ENCODE data around the gene NSUN7. TPM values are rescaled to one million over a fixed set of nuclear protein-coding genes. Genes with fewer than 3 reads are reported as not detected.

The NSUN7 gene
- polyA plus RNA-seq, 1 donor from 2014 or later, result 0.51 TPM

DNA sequence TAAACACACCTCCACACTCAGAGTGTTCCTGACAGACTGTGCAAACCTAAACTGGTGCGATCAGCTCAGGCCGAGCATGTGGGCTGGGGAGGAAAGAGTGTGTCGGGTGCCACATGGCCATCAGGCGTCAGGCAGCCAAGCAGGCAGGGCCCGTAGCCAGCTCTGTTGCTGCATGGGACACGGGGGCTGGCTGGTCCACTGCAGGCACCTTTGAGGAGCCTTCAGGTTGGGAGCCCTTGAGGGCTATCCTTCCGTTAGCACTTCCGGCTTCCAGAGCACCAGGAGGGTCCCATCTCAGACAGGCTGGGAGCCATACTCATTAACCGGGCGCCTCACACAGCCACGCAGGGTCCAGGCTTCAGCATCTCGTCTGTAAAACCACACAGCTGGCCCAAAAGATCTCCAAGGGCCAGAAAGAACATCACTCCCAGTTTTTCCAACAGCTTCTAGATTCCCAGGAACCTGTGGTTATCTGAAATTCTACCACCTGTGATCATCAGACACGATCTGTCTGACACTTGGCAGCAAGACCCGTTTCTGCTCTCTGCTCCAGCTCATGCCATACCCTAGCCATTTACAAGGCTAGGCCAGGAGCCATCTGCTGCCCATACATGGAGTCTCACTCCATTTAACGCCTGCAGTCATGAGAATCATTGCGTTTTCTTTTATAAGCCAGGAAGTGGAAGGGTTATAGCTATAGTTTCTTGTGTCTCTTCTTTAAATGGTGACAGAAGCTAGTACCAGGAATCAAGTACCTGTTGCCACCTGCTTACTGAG, 87.5 kb downstream of the NSUN7 start:
- no peak overlapping the region for H3K4me2 ChIP-seq (ENCODE audit: low read length)
- no peak overlapping the region for H3K4me3 ChIP-seq (ENCODE audit: low read length)
- H3K79me2 ChIP-seq (replicated peaks; ENCODE audit: insufficient read depth, low read length), result peaks cover 17% of the 10 kb centered on the region
- no peak overlapping the region for H3K9ac ChIP-seq (ENCODE audit: low read length)
- no peaks in the 10 kb centered on the region for H3K36me3 ChIP-seq (ENCODE audit: insufficient read depth, low read length)
- no peak overlapping the region for H2AFZ ChIP-seq (ENCODE audit: low read depth, low read length)
- TF ChIP-seq, protein P1, sequence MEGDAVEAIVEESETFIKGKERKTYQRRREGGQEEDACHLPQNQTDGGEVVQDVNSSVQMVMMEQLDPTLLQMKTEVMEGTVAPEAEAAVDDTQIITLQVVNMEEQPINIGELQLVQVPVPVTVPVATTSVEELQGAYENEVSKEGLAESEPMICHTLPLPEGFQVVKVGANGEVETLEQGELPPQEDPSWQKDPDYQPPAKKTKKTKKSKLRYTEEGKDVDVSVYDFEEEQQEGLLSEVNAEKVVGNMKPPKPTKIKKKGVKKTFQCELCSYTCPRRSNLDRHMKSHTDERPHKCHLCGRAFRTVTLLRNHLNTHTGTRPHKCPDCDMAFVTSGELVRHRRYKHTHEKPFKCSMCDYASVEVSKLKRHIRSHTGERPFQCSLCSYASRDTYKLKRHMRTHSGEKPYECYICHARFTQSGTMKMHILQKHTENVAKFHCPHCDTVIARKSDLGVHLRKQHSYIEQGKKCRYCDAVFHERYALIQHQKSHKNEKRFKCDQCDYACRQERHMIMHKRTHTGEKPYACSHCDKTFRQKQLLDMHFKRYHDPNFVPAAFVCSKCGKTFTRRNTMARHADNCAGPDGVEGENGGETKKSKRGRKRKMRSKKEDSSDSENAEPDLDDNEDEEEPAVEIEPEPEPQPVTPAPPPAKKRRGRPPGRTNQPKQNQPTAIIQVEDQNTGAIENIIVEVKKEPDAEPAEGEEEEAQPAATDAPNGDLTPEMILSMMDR (IDR thresholded peaks at IDR 0.05; ENCODE audit: poor library complexity, severe bottlenecking), result no peak
- TF ChIP-seq EZH2 (IDR thresholded peaks at IDR 0.05; ENCODE audit: borderline replicate concordance, insufficient read depth, low read length, poor library complexity, severe bottlenecking), result no peak
- no peak for TF ChIP-seq EP300 (conservative IDR thresholded peaks at IDR 0.05; ENCODE audit: poor library complexity, severe bottlenecking)
- no peak for TF ChIP-seq POLR2AphosphoS5 (IDR thresholded peaks at IDR 0.05)
- no peak for TF ChIP-seq RAD21 (conservative IDR thresholded peaks at IDR 0.05)
- TF ChIP-seq MXI1 (conservative IDR thresholded peaks at IDR 0.05; ENCODE audit: poor library complexity, severe bottlenecking), result no peak
- TF ChIP-seq, protein P2, sequence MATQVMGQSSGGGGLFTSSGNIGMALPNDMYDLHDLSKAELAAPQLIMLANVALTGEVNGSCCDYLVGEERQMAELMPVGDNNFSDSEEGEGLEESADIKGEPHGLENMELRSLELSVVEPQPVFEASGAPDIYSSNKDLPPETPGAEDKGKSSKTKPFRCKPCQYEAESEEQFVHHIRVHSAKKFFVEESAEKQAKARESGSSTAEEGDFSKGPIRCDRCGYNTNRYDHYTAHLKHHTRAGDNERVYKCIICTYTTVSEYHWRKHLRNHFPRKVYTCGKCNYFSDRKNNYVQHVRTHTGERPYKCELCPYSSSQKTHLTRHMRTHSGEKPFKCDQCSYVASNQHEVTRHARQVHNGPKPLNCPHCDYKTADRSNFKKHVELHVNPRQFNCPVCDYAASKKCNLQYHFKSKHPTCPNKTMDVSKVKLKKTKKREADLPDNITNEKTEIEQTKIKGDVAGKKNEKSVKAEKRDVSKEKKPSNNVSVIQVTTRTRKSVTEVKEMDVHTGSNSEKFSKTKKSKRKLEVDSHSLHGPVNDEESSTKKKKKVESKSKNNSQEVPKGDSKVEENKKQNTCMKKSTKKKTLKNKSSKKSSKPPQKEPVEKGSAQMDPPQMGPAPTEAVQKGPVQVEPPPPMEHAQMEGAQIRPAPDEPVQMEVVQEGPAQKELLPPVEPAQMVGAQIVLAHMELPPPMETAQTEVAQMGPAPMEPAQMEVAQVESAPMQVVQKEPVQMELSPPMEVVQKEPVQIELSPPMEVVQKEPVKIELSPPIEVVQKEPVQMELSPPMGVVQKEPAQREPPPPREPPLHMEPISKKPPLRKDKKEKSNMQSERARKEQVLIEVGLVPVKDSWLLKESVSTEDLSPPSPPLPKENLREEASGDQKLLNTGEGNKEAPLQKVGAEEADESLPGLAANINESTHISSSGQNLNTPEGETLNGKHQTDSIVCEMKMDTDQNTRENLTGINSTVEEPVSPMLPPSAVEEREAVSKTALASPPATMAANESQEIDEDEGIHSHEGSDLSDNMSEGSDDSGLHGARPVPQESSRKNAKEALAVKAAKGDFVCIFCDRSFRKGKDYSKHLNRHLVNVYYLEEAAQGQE (IDR thresholded peaks at IDR 0.05; ENCODE audit: borderline replicate concordance), result no peak
- no peak for TF ChIP-seq TAF1 (IDR thresholded peaks at IDR 0.05; ENCODE audit: low read depth)
- no peak for TF ChIP-seq SMC3 (conservative IDR thresholded peaks at IDR 0.05; ENCODE audit: poor library complexity)
- H3K9me2 ChIP-seq (ENCODE audit: insufficient read depth, low read length), result no peaks in the 10 kb centered on the region
- H3F3A ChIP-seq (ENCODE audit: insufficient read depth, low read length, poor library complexity, severe bottlenecking), result no peaks in the 10 kb centered on the region
- no peaks in the 10 kb centered on the region for H3K27me3 ChIP-seq (ENCODE audit: insufficient read depth, low read depth, low read length)
- H4K20me1 ChIP-seq (ENCODE audit: insufficient read depth), result no peaks in the 10 kb centered on the region
- no peak overlapping the region for H3K27ac ChIP-seq (ENCODE audit: low read length)
- H3K9me3 ChIP-seq (ENCODE audit: low read length), result no peaks in the 10 kb centered on the region

DNA sequence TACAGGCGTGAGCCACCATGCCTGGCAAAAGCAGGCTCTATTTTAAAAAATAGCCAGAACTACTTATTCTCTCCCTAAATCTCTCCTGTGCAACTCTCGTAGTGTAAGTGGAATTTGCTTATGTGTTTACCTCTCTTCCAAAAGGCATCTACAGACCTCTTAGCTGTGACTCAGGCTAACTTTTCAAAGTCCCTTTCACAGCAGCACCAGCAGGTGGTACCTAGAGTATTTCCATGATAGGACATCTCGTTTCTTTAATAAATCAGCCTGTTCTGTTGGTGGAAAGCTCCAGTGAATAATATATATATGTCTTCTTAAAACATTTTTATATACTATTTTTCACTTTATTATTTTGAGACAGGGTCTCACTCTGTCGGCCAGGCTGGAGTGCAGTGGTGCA, 89.0 kb downstream of the NSUN7 start:
- Histone ChIP-seq H2AFZ (ENCODE audit: low read depth, low read length) (no peak overlapping the region), H3K9ac (ENCODE audit: low read length) (no peak overlapping the region), H4K20me1 (ENCODE audit: insufficient read depth) (no peaks in the 10 kb centered on the region), H3K4me3 (ENCODE audit: low read length) (no peak overlapping the region), H3F3A (ENCODE audit: insufficient read depth, low read length, poor library complexity, severe bottlenecking) (no peaks in the 10 kb centered on the region), H3K79me2 (replicated peaks; ENCODE audit: insufficient read depth, low read length) (peaks cover 21% of the 10 kb centered on the region), H3K4me2 (ENCODE audit: low read length) (no peak overlapping the region), H3K36me3 (ENCODE audit: insufficient read depth, low read length) (no peaks in the 10 kb centered on the region), H3K9me3 (ENCODE audit: low read length) (no peaks in the 10 kb centered on the region), H3K27ac (ENCODE audit: low read length) (no peak overlapping the region), H3K27me3 (ENCODE audit: insufficient read depth, low read depth, low read length) (no peaks in the 10 kb centered on the region), H3K9me2 (ENCODE audit: insufficient read depth, low read length) (no peaks in the 10 kb centered on the region)
- TF ChIP-seq MXI1 (conservative IDR thresholded peaks at IDR 0.05; ENCODE audit: poor library complexity, severe bottlenecking) (no peak), SMC3 (conservative IDR thresholded peaks at IDR 0.05; ENCODE audit: poor library complexity) (no peak), POLR2AphosphoS5 (IDR thresholded peaks at IDR 0.05) (no peak), RAD21 (conservative IDR thresholded peaks at IDR 0.05) (no peak), EZH2 (IDR thresholded peaks at IDR 0.05; ENCODE audit: borderline replicate concordance, insufficient read depth, low read length, poor library complexity, severe bottlenecking) (no peak), TAF1 (IDR thresholded peaks at IDR 0.05; ENCODE audit: low read depth) (no peak), EP300 (conservative IDR thresholded peaks at IDR 0.05; ENCODE audit: poor library complexity, severe bottlenecking) (no peak)
- TF ChIP-seq, protein P2 (IDR thresholded peaks at IDR 0.05; ENCODE audit: borderline replicate concordance), result no peak
- TF ChIP-seq, protein P1 (IDR thresholded peaks at IDR 0.05; ENCODE audit: poor library complexity, severe bottlenecking), result no peak

Measured in neural cell (in vitro differentiated cells).